ENCODE measurements around the gene ICAM1.

Gene ICAM1

DNA sequence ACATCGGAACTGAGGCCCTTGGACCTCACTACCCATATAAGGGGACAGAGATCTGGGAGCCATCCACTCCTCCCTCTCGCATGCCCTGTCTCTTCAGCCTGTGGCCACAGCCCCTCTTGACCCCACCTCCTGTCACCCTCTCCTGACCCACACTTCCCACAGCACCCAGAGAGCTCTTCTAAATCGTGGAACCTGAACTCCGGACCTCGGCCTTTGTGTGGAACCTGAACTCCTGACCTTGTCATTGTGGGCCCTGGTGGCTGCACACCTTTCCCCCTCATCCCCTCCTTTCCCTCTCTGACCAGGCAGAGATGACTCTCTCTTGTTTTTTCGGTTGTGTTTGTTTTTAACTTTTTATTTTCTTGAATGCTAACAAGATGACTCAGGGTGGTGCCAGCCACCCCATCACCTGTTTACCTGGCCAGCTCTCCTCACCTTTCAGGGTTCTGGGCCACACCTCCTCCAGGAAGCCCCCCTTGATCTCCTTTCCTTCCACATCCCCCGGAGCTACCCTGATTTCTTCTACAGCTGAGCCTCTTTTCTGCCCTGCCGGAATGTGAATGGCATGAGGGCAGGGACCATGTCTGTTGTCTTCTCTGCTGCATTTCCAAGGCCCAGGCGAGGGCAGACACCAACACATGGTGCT is 13.8 kb upstream of the ICAM1 start:
- no peak overlapping the region for H3K4me3 ChIP-seq (ENCODE audit: low read length)
- no peak for DNase-seq (ENCODE audit: low read depth)
- TF ChIP-seq, protein P1, sequence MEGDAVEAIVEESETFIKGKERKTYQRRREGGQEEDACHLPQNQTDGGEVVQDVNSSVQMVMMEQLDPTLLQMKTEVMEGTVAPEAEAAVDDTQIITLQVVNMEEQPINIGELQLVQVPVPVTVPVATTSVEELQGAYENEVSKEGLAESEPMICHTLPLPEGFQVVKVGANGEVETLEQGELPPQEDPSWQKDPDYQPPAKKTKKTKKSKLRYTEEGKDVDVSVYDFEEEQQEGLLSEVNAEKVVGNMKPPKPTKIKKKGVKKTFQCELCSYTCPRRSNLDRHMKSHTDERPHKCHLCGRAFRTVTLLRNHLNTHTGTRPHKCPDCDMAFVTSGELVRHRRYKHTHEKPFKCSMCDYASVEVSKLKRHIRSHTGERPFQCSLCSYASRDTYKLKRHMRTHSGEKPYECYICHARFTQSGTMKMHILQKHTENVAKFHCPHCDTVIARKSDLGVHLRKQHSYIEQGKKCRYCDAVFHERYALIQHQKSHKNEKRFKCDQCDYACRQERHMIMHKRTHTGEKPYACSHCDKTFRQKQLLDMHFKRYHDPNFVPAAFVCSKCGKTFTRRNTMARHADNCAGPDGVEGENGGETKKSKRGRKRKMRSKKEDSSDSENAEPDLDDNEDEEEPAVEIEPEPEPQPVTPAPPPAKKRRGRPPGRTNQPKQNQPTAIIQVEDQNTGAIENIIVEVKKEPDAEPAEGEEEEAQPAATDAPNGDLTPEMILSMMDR (conservative IDR thresholded peaks at IDR 0.05; ENCODE audit: low read depth, low read length): no peak

DNA sequence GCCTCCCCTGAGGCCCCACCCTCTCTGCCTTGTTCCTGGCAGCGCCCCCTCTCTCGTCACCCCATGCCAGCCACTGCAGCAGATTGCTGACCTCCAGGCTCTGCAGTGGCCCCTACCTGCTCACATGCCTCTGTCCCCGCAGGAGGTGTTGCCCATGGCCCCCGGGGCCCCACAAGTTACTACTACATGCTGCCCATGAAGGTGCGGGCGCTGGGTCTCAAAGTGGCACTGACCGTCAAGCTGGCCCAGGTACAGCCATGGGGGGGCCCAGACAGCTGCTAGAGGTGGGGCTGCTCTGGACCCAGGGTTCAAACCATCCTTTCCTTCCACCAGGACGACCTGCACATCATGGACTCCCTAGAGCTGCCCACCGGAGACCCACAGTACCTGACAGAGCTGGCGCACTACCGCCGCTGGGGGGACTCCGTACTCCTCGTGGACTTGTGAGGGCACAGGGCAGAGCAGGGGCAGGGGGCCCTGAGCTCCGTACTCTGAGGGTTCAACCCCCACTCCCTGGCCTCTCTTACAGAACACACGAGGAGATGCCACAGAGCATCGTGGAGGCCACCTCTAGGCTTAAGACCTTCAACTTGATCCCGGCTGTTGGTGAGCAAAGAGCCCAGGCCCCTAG is 12.7 kb upstream of the ICAM1 start:
- no peak for DNase-seq (ENCODE audit: low read depth)
- H3K4me3 ChIP-seq (ENCODE audit: low read length): no peak overlapping the region
- TF ChIP-seq, protein P1 (conservative IDR thresholded peaks at IDR 0.05; ENCODE audit: low read depth, low read length): no peak

DNA sequence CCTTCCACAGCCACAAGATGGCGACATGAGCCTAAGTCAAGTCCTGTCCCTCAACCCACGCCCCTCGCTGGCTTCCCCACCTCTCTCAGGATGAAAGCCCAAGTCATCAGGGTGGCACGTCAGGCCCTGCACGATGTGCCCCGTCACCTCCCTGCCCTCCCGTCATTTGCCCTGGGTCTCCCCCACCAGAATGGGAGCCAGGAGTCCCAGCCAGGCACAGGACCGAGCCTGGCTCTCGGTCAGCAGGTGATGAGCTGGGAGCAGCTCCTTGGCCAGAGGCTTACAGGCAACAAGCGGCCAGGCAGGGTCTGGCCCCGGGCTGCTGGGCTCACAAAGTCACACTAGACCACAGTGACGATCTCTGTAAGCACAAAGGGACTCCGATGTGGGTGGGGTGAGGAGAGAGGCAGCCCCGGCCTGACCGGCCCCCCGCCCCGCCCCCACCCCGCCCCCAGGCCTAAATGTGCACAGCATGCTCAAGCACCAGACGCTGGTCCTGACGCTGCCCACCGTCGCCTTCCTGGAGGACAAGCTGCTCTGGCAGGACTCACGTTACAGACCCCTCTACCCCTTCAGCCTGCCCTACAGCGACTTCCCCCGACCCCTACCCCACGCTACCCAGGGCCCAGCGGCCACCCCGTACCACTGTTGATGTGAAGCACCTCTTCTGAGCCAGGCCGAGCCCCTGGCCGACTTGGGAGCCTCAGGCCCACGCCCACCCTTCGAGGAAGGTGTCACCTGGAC is 11.6 kb upstream of the ICAM1 start:
- TF ChIP-seq, protein P1 (conservative IDR thresholded peaks at IDR 0.05; ENCODE audit: low read depth, low read length): peak; percentile 77
- no peak overlapping the region for H3K4me3 ChIP-seq (ENCODE audit: low read length)
- DNase-seq (ENCODE audit: low read depth): peak; percentile 40

DNA sequence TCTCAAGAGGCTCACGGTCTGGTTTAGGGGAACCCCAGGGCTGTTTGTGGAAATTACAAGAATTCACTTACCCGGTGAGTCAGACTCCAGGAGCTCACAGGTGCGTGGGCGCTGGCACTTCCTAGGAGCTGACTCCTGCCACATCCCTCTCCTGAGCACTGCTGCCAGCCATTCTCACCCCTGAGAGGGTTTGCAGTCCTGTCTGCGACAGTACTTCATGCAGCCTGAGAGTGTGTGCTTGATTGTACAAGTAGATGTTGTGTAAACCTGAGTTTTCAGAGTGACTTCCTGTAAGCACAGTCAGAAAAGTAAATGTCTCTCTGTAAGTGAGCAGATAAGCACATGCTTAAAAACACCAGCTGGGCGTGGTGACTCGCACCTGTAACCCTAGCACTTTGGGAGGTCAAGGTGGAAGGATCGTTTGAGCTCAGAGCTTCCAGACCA is 10.8 kb upstream of the ICAM1 start:
- TF ChIP-seq, protein P1 (conservative IDR thresholded peaks at IDR 0.05; ENCODE audit: low read depth, low read length): no peak
- no peak overlapping the region for H3K4me3 ChIP-seq (ENCODE audit: low read length)
- no peak for DNase-seq (ENCODE audit: low read depth)

DNA sequence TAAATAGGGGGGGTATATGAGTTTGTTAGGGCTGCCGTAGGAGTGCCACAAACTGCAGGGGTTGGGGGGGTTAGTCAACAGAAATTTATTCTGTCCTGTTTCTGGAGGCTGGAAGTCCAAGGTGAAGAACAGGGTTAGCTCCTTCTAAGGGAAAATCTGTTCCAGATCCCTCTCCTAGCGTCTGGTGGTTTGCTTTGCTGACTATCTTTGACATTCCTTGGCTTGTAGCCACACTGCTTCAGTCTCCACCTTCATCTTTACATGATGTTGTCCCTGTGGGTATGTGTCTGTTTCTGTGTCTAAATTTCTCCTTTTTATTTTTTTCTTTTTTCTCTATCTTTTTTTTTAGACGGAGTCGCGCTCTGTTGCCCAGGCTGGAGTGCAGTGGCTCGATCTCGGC is 8.1 kb upstream of the ICAM1 start:
- TF ChIP-seq, protein P1 (conservative IDR thresholded peaks at IDR 0.05; ENCODE audit: low read depth, low read length): no peak
- H3K4me3 ChIP-seq (ENCODE audit: low read length): no peak overlapping the region
- no peak for DNase-seq (ENCODE audit: low read depth)

DNA sequence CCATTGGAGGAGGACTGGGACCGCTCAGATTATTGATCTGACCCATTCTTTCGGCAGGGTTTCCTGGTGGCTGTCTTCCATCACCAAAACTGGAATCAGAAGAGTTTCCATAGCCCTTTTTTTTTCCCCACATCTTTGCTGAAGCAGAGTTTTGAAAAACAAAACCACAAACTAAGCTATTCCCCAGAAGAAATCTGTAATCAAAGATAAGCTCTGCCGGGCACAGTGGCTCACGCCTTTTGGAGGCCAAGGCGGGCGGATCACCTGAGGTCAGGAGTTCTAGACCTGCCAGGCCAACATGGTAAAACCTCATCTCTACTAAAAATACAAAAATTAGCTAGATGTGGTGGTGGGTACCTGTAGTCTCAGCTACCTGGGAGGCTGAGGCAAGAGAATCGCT is 4.2 kb upstream of the ICAM1 start:
- TF ChIP-seq, protein P1 (conservative IDR thresholded peaks at IDR 0.05; ENCODE audit: low read depth, low read length): no peak
- DNase-seq (ENCODE audit: low read depth): no peak
- no peak overlapping the region for H3K4me3 ChIP-seq (ENCODE audit: low read length)

All from retinal pigment epithelial cell (primary cell).